Mesenchymal stem cell (in vitro differentiated cells and primary cell): ENCODE results near the gene COPS9.

Source experiments
- DNase-seq: peaks from one replicate; pipeline ENCODE4 v3.0.0-alpha.2; 2013
- H2AFZ ChIP-seq: one replicate; pipeline ENCODE4 v1.6.1; 2013; ENCODE audit warnings: low read depth, mild to moderate bottlenecking, control low read depth, inconsistent platforms, low read length, moderate library complexity
- H2AK5ac ChIP-seq: 2 replicates; pipeline ENCODE4 v1.6.1; 2013; ENCODE audit warnings: low read length, moderate library complexity, mild to moderate bottlenecking, inconsistent platforms; ENCODE audit not compliant: severe bottlenecking
- H2BK120ac ChIP-seq: one replicate; pipeline ENCODE4 v1.6.1; 2013; ENCODE audit warnings: low read depth, mild to moderate bottlenecking, inconsistent platforms, low read length, moderate library complexity
- H2BK12ac ChIP-seq, 2 experiments: one replicate each; pipeline ENCODE4 v1.6.1; 2013; ENCODE audit warnings: inconsistent platforms in 2 of 2, low read length in 2 of 2, mild to moderate bottlenecking in 2 of 2, moderate library complexity in 2 of 2, control low read depth in 1 of 2
- H2BK15ac ChIP-seq: one replicate; pipeline ENCODE4 v1.6.1; 2013; ENCODE audit warnings: mild to moderate bottlenecking, low read depth, inconsistent platforms; ENCODE audit not compliant: poor library complexity, severe bottlenecking
- H2BK5ac ChIP-seq: 2 replicates; pipeline ENCODE4 v1.6.1; 2013; ENCODE audit warnings: low read depth, mild to moderate bottlenecking, low read length, control low read depth, inconsistent platforms; ENCODE audit not compliant: poor library complexity, severe bottlenecking
- H3K14ac ChIP-seq, 2 experiments: one replicate each; pipeline ENCODE4 v1.6.1; 2013; ENCODE audit warnings: inconsistent platforms in 2 of 2, low read length in 2 of 2, control low read depth in 1 of 2, mild to moderate bottlenecking in 1 of 2, moderate library complexity in 1 of 2
- H3K18ac ChIP-seq, 2 experiments: one replicate each; pipeline ENCODE4 v1.6.1; 2013; ENCODE audit warnings: inconsistent platforms in 2 of 2, low read length in 2 of 2, control low read depth in 1 of 2, low read depth in 1 of 2, mild to moderate bottlenecking in 1 of 2
- H3K23ac ChIP-seq, 2 experiments: one replicate each; pipeline ENCODE4 v1.6.1; 2013; ENCODE audit warnings: inconsistent platforms in 2 of 2, low read length in 2 of 2, mild to moderate bottlenecking in 2 of 2, moderate library complexity in 2 of 2, control low read depth in 1 of 2
- H3K27ac ChIP-seq: 2 replicates; pipeline ENCODE4 v1.5.1; 2013; ENCODE audit warnings: mild to moderate bottlenecking, moderate library complexity, low read length, control low read depth, inconsistent platforms; ENCODE audit not compliant: poor library complexity, severe bottlenecking
- H3K27me3 ChIP-seq, 2 experiments: 2 replicates each; pipeline versions ENCODE4 v1.6.1 to v1.7.0; 2013; ENCODE audit warnings: low read length in 2 of 2, mild to moderate bottlenecking in 2 of 2, moderate library complexity in 2 of 2, control low read depth in 1 of 2, inconsistent platforms in 1 of 2; ENCODE audit not compliant: control insufficient read depth in 1 of 2, insufficient read depth in 1 of 2
- H3K36me3 ChIP-seq, 2 experiments: 2 replicates each; pipeline versions ENCODE4 v1.6.1 to v1.7.0; 2013; ENCODE audit warnings: low read length in 2 of 2, control low read depth in 1 of 2, inconsistent platforms in 1 of 2, low read depth in 1 of 2, mild to moderate bottlenecking in 1 of 2; ENCODE audit not compliant: insufficient read depth in 2 of 2, control insufficient read depth in 1 of 2
- H3K4ac ChIP-seq, 2 experiments: one replicate each; pipeline ENCODE4 v1.6.1; 2013; ENCODE audit warnings: inconsistent platforms in 2 of 2, low read length in 2 of 2, mild to moderate bottlenecking in 2 of 2, moderate library complexity in 2 of 2, control low read depth in 1 of 2, low read depth in 1 of 2
- H3K4me1 ChIP-seq: 2 replicates; pipeline ENCODE4 v1.6.1; 2013; ENCODE audit warnings: low read depth, low read length, control low read depth; ENCODE audit not compliant: control insufficient read depth, insufficient read depth
- H3K4me2 ChIP-seq: 2 replicates; pipeline ENCODE4 v1.6.1; 2013; ENCODE audit warnings: low read length, mild to moderate bottlenecking, inconsistent platforms; ENCODE audit not compliant: poor library complexity, severe bottlenecking
- H3K4me3 ChIP-seq, 2 experiments: 2 replicates each; pipeline versions ENCODE4 v1.5.1 to v1.7.0; 2013; ENCODE audit warnings: low read length in 2 of 2, mild to moderate bottlenecking in 2 of 2, control low read depth in 1 of 2, low read depth in 1 of 2; ENCODE audit not compliant: insufficient read depth in 1 of 2
- H3K79me1 ChIP-seq: replicated peaks from 2 replicates; pipeline ENCODE4 v1.6.1; 2013; ENCODE audit warnings: mild to moderate bottlenecking, control low read depth, low read length, inconsistent platforms; ENCODE audit not compliant: poor library complexity, severe bottlenecking
- H3K9ac ChIP-seq: 2 replicates; pipeline ENCODE4 v1.7.0; 2013; ENCODE audit warnings: mild to moderate bottlenecking, low read length, moderate library complexity
- H3K9me3 ChIP-seq: 2 replicates; pipeline ENCODE4 v1.7.0; 2013; ENCODE audit warnings: mild to moderate bottlenecking, low read length; ENCODE audit not compliant: control insufficient read depth
- H4K8ac ChIP-seq: one replicate; pipeline ENCODE4 v1.6.1; 2013; ENCODE audit warnings: inconsistent platforms, mild to moderate bottlenecking, low read length, moderate library complexity
- H4K91ac ChIP-seq: one replicate; pipeline ENCODE4 v1.6.1; 2013; ENCODE audit warnings: mild to moderate bottlenecking, low read length, inconsistent platforms
- WGBS: methylation state at CpG from one replicate; pipeline ENCODE4 v1.1.7; 2013; ENCODE audit warnings: mixed read lengths; 5-methylcytosine and 5-hydroxymethylcytosine counted together

Gene COPS9

GRCh38 chr2:240146627-240147278, 10.6 kb upstream of the COPS9 start:
- Histone ChIP-seq H3K4me2 (no peak overlapping the region), H3K9ac (no peak overlapping the region), H3K14ac (no peak overlapping the region), H2BK5ac (no peak overlapping the region), H2AK5ac (no peak overlapping the region), H4K91ac (peak overlapping the region; percentile 47), H3K18ac (no peak overlapping the region), H3K36me3 (no peaks in the 10 kb centered on the region), H3K4ac (no peak overlapping the region), H2BK120ac (no peak overlapping the region), H4K8ac (no peak overlapping the region), H3K27ac (no peak overlapping the region), H3K79me1 (no peaks in the 10 kb centered on the region), H3K23ac (no peak overlapping the region), H3K4me3 (no peak overlapping the region), H3K4me1 (peaks cover 4% of the 10 kb centered on the region), H3K9me3 (no peaks in the 10 kb centered on the region), H2AFZ (no peak overlapping the region), H2BK12ac (no peak overlapping the region), H3K27me3 (peaks cover 19 to 69% of the 10 kb centered on the region in 2 experiments), H2BK15ac (no peak overlapping the region)
- DNase-seq: no peak
- 86% methylated on average over 10 of the region's 12 CpGs for WGBS

- Histone ChIP-seq H3K36me3 (no peaks in the 10 kb centered on the region), H3K9me3 (no peaks in the 10 kb centered on the region), H2BK120ac (no peak overlapping the region), H3K4ac (no peak overlapping the region), H4K8ac (no peak overlapping the region), H2BK5ac (no peak overlapping the region), H2AFZ (no peak overlapping the region), H2AK5ac (no peak overlapping the region), H3K4me3 (no peak overlapping the region), H3K14ac (no peak overlapping the region), H3K18ac (no peak overlapping the region), H3K79me1 (no peaks in the 10 kb centered on the region), H4K91ac (no peak overlapping the region), H3K23ac (no peak overlapping the region), H3K4me2 (no peak overlapping the region), H2BK15ac (no peak overlapping the region), H3K4me1 (peaks cover 4% of the 10 kb centered on the region), H3K27ac (no peak overlapping the region), H3K9ac (no peak overlapping the region), H2BK12ac (no peak overlapping the region), H3K27me3 (peaks cover 19 to 69% of the 10 kb centered on the region in 2 experiments)
- 79% methylated on average over 10 of the region's 10 CpGs for WGBS
- no peak for DNase-seq
These were observed 10.0 kb upstream of the COPS9 start for GRCh38 chr2:240146141-240146561.

GRCh38 chr2:240145461-240145860, 9.4 kb upstream of the COPS9 start:
- peaks cover 26 to 69% of the 10 kb centered on the region in 2 experiments for H3K27me3 ChIP-seq
- H3K9ac ChIP-seq: no peak overlapping the region
- H2AFZ ChIP-seq: no peak overlapping the region
- H3K4me3 ChIP-seq: no peak overlapping the region
- H3K4me1 ChIP-seq: peaks cover 4% of the 10 kb centered on the region
- H3K9me3 ChIP-seq: no peaks in the 10 kb centered on the region
- no peak overlapping the region for H2BK12ac ChIP-seq
- H2BK5ac ChIP-seq: no peak overlapping the region
- no peaks in the 10 kb centered on the region for H3K36me3 ChIP-seq
- H2BK15ac ChIP-seq: no peak overlapping the region
- H3K4me2 ChIP-seq: no peak overlapping the region
- no peak overlapping the region for H3K14ac ChIP-seq
- H2BK120ac ChIP-seq: no peak overlapping the region
- no peak overlapping the region for H4K91ac ChIP-seq
- H4K8ac ChIP-seq: no peak overlapping the region
- no peak for DNase-seq
- no peak overlapping the region for H2AK5ac ChIP-seq
- H3K27ac ChIP-seq: no peak overlapping the region
- whole genome bisulfite sequencing: 87% methylated on average over 12 of the region's 13 CpGs
- H3K4ac ChIP-seq: no peak overlapping the region
- H3K79me1 ChIP-seq: no peaks in the 10 kb centered on the region
- no peak overlapping the region for H3K23ac ChIP-seq
- H3K18ac ChIP-seq: no peak overlapping the region

- Histone ChIP-seq H2BK12ac (no peak overlapping the region), H3K18ac (no peak overlapping the region)
- WGBS: 84% methylated on average over 20 of the region's 20 CpGs
These were observed 8.7 kb upstream of the COPS9 start for GRCh38 chr2:240144649-240145261.

More at GRCh38 chr2:240144649-240145261, 8.7 kb upstream of the COPS9 start:
- Histone ChIP-seq H3K4me1 (peaks cover 4% of the 10 kb centered on the region), H4K91ac (no peak overlapping the region), H4K8ac (no peak overlapping the region), H2AFZ (no peak overlapping the region), H3K4ac (no peak overlapping the region), H3K23ac (no peak overlapping the region), H3K36me3 (no peaks in the 10 kb centered on the region), H2BK120ac (no peak overlapping the region), H2AK5ac (no peak overlapping the region), H2BK5ac (no peak overlapping the region), H2BK15ac (no peak overlapping the region), H3K9me3 (no peaks in the 10 kb centered on the region), H3K27me3 (peaks cover 27 to 68% of the 10 kb centered on the region in 2 experiments), H3K79me1 (no peaks in the 10 kb centered on the region), H3K14ac (no peak overlapping the region), H3K4me2 (no peak overlapping the region), H3K27ac (no peak overlapping the region), H3K9ac (no peak overlapping the region), H3K4me3 (no peak overlapping the region)
- no peak for DNase-seq
